Neural cell (in vitro differentiated cells): ENCODE results near the gene DCAF6. TPM values are rescaled to one million over a fixed set of nuclear protein-coding genes. Genes with fewer than 3 reads are reported as not detected.

Experiments used
- H2AFZ ChIP-seq: fragments of 200-600, 300-800 bp; sonication (generic), shearing (Covaris generic); 2 replicates; pipeline ENCODE4 v1.6.0; 2014; ENCODE audit warnings: low read depth, mild to moderate bottlenecking, antibody characterized with exemption, low read length, moderate library complexity
- H3F3A ChIP-seq: fragments of 200-600 bp; shearing (Covaris generic); 2 replicates; pipeline ENCODE4 v1.6.1; 2016; ENCODE audit warnings: mild to moderate bottlenecking, moderate library complexity, mixed read lengths, antibody characterized with exemption, low read length; ENCODE audit not compliant: insufficient read depth, poor library complexity, severe bottlenecking
- H3K27ac ChIP-seq: fragments of 200-600, 300-800 bp; sonication (generic), shearing (Covaris generic); 2 replicates; pipeline ENCODE4 v1.5.1; 2014; ENCODE audit warnings: mild to moderate bottlenecking, low read length, moderate library complexity
- H3K27me3 ChIP-seq: fragments of 300-800, 200-600 bp; sonication (generic), shearing (Covaris generic); 2 replicates; pipeline ENCODE4 v1.6.0; 2014; ENCODE audit warnings: mild to moderate bottlenecking, low read depth, low read length, moderate library complexity; ENCODE audit not compliant: insufficient read depth
- H3K36me3 ChIP-seq: fragments of 300-800, 200-600 bp; sonication (generic), shearing (Covaris generic); 2 replicates; pipeline ENCODE4 v1.5.1; 2014; ENCODE audit warnings: mild to moderate bottlenecking, antibody characterized with exemption, low read length, moderate library complexity; ENCODE audit not compliant: insufficient read depth
- H3K4me2 ChIP-seq: fragments of 300-800, 200-600 bp; sonication (generic), shearing (Covaris generic); 2 replicates; pipeline ENCODE4 v1.6.0; 2014; ENCODE audit warnings: mild to moderate bottlenecking, low read length
- H3K4me3 ChIP-seq: fragments of 300-800, 200-600 bp; sonication (generic), shearing (Covaris generic); 2 replicates; pipeline ENCODE4 v1.5.1; 2014; ENCODE audit warnings: mild to moderate bottlenecking, low read length, moderate library complexity
- H3K79me2 ChIP-seq: fragments of 200-600 bp; shearing (Covaris generic); replicated peaks from 2 replicates; pipeline ENCODE4 v1.6.0; 2014; ENCODE audit warnings: mild to moderate bottlenecking, low read length, moderate library complexity; ENCODE audit not compliant: insufficient read depth
- H3K9ac ChIP-seq: fragments of 300-800, 200-600 bp; sonication (generic), shearing (Covaris generic); 2 replicates; pipeline ENCODE4 v1.6.1; 2016; ENCODE audit warnings: mild to moderate bottlenecking, low read length, mixed read lengths
- H3K9me2 ChIP-seq: fragments of 200-600 bp; shearing (Covaris generic); 2 replicates; pipeline ENCODE4 v1.6.1; 2016; ENCODE audit warnings: mild to moderate bottlenecking, low read length, mixed read lengths; ENCODE audit not compliant: insufficient read depth
- H3K9me3 ChIP-seq: fragments of 200-600, 300-800 bp; sonication (generic), shearing (Covaris generic); 2 replicates; pipeline ENCODE4 v1.6.1; 2016; ENCODE audit warnings: mild to moderate bottlenecking, mixed run types, low read length, moderate library complexity, mixed read lengths
- H4K20me1 ChIP-seq: fragments of 200-600 bp; shearing (Covaris generic); 2 replicates; pipeline ENCODE4 v1.6.1; 2016; ENCODE audit warnings: mild to moderate bottlenecking, mixed run types; ENCODE audit not compliant: insufficient read depth
- CTCF ChIP-seq: fragments of 450-650 bp; IDR thresholded peaks from 2 replicates; pipeline ENCODE4 v1.5.1; 2014; ENCODE audit warnings: antibody characterized with exemption, mild to moderate bottlenecking, moderate library complexity; ENCODE audit not compliant: poor library complexity, severe bottlenecking
- EP300 ChIP-seq: fragments of 450-650 bp; conservative IDR thresholded peaks from 2 replicates; pipeline ENCODE4 v1.6.1; 2014; ENCODE audit warnings: antibody characterized with exemption, mild to moderate bottlenecking, moderate library complexity; ENCODE audit not compliant: poor library complexity, severe bottlenecking
- EZH2 ChIP-seq: fragments of 200-600, 300-800 bp; shearing (Covaris generic), sonication (generic); IDR thresholded peaks from 2 replicates; pipeline ENCODE4 v1.6.1; 2014; ENCODE audit warnings: antibody characterized with exemption, low read length, borderline replicate concordance, mild to moderate bottlenecking; ENCODE audit not compliant: insufficient read depth, poor library complexity, severe bottlenecking
- MXI1 ChIP-seq: fragments of 450-650 bp; conservative IDR thresholded peaks from 2 replicates; pipeline ENCODE4 v1.6.1; 2014; ENCODE audit warnings: antibody characterized with exemption, mild to moderate bottlenecking; ENCODE audit not compliant: poor library complexity, severe bottlenecking
- POLR2AphosphoS5 ChIP-seq: IDR thresholded peaks from 2 replicates; pipeline ENCODE4 v1.6.1; 2012
- RAD21 ChIP-seq: fragments of 450-650 bp; conservative IDR thresholded peaks from 2 replicates; pipeline ENCODE4 v1.6.1; 2014; ENCODE audit warnings: antibody characterized with exemption, mild to moderate bottlenecking, moderate library complexity
- SMC3 ChIP-seq: fragments of 450-650 bp; conservative IDR thresholded peaks from 2 replicates; pipeline ENCODE4 v1.6.1; 2014; ENCODE audit warnings: antibody characterized with exemption, mild to moderate bottlenecking, moderate library complexity; ENCODE audit not compliant: poor library complexity
- TAF1 ChIP-seq: IDR thresholded peaks from 2 replicates; pipeline ENCODE4 v1.6.1; 2012; ENCODE audit warnings: low read depth
- polyA plus RNA-seq: library from polyadenylated mRNA; depleted of rRNA; stranded (reverse); fragments of >200 nt; gene quantifications from 2 replicates; pipeline ENCODE4 v1.2.3, GENCODE V29; 2014
- TF ChIP-seq, protein P1 (sequence below): IDR thresholded peaks from 2 replicates; pipeline ENCODE4 v1.6.1; 2012; ENCODE audit warnings: borderline replicate concordance

The DCAF6 gene
- polyA plus RNA-seq, 1 donor from 2014 or later, result 44.8 TPM

- Histone ChIP-seq H2AFZ (no peak overlapping the region), H3K4me2 (no peak overlapping the region), H3K27me3 (no peaks in the 10 kb centered on the region), H3F3A (no peaks in the 10 kb centered on the region), H4K20me1 (no peaks in the 10 kb centered on the region), H3K36me3 (no peaks in the 10 kb centered on the region), H3K79me2 (no peaks in the 10 kb centered on the region), H3K9ac (no peak overlapping the region), H3K4me3 (no peak overlapping the region), H3K9me2 (no peaks in the 10 kb centered on the region), H3K27ac (no peak overlapping the region), H3K9me3 (no peaks in the 10 kb centered on the region)
- no peak for TF ChIP-seq CTCF
- no peak for TF ChIP-seq MXI1
- TF ChIP-seq SMC3, result no peak
- no peak for TF ChIP-seq TAF1
- TF ChIP-seq, protein P1, sequence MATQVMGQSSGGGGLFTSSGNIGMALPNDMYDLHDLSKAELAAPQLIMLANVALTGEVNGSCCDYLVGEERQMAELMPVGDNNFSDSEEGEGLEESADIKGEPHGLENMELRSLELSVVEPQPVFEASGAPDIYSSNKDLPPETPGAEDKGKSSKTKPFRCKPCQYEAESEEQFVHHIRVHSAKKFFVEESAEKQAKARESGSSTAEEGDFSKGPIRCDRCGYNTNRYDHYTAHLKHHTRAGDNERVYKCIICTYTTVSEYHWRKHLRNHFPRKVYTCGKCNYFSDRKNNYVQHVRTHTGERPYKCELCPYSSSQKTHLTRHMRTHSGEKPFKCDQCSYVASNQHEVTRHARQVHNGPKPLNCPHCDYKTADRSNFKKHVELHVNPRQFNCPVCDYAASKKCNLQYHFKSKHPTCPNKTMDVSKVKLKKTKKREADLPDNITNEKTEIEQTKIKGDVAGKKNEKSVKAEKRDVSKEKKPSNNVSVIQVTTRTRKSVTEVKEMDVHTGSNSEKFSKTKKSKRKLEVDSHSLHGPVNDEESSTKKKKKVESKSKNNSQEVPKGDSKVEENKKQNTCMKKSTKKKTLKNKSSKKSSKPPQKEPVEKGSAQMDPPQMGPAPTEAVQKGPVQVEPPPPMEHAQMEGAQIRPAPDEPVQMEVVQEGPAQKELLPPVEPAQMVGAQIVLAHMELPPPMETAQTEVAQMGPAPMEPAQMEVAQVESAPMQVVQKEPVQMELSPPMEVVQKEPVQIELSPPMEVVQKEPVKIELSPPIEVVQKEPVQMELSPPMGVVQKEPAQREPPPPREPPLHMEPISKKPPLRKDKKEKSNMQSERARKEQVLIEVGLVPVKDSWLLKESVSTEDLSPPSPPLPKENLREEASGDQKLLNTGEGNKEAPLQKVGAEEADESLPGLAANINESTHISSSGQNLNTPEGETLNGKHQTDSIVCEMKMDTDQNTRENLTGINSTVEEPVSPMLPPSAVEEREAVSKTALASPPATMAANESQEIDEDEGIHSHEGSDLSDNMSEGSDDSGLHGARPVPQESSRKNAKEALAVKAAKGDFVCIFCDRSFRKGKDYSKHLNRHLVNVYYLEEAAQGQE, result no peak
- no peak for TF ChIP-seq EZH2
- TF ChIP-seq EP300, result no peak
- TF ChIP-seq POLR2AphosphoS5, result no peak
- no peak for TF ChIP-seq RAD21
Observed at GRCh38 chr1:167984886-167985489, 48.5 kb downstream of the DCAF6 start.

GRCh38 chr1:167987174-167987573 is 50.7 kb downstream of the DCAF6 start:
- Histone ChIP-seq H3K9ac (no peak overlapping the region), H2AFZ (no peak overlapping the region), H3K9me2 (no peaks in the 10 kb centered on the region), H3K9me3 (no peaks in the 10 kb centered on the region), H3K27me3 (no peaks in the 10 kb centered on the region), H4K20me1 (no peaks in the 10 kb centered on the region), H3F3A (no peaks in the 10 kb centered on the region), H3K36me3 (no peaks in the 10 kb centered on the region), H3K4me3 (no peak overlapping the region), H3K27ac (no peak overlapping the region), H3K79me2 (no peaks in the 10 kb centered on the region), H3K4me2 (no peak overlapping the region)
- TF ChIP-seq CTCF, result no peak
- no peak for TF ChIP-seq EZH2
- no peak for TF ChIP-seq RAD21
- no peak for TF ChIP-seq SMC3
- no peak for TF ChIP-seq TAF1
- TF ChIP-seq, protein P1, result no peak
- no peak for TF ChIP-seq POLR2AphosphoS5
- no peak for TF ChIP-seq EP300
- no peak for TF ChIP-seq MXI1
